Astrocyte (in vitro differentiated cells and primary cell): Measurements from ENCODE around the gene XYLT1. TPM values are rescaled to one million over a fixed set of nuclear protein-coding genes. Genes with fewer than 3 reads are reported as not detected.

Experiments
- DNase-seq: peaks from one replicate; pipeline ENCODE4 v3.0.0-alpha.2; 2010; ENCODE audit warnings: low read depth
- FAIRE-seq: peaks from 2 replicates; lab custom pipeline; 2011; peaks lifted over from hg19 to GRCh38; lab: Jason Lieb, UNC
- H2AFZ ChIP-seq: 2 replicates; pipeline ENCODE4 v1.6.0; 2012; ENCODE audit warnings: low read depth, low read length, inconsistent platforms
- H3K27ac ChIP-seq: 2 replicates; pipeline ENCODE4 v1.5.1; 2011; ENCODE audit warnings: low read depth, low read length, inconsistent platforms
- H3K27me3 ChIP-seq: 2 replicates; pipeline ENCODE4 v1.6.0; 2011; ENCODE audit warnings: low read length, inconsistent platforms; ENCODE audit not compliant: insufficient read depth
- H3K36me3 ChIP-seq: 2 replicates; pipeline ENCODE4 v1.5.1; 2011; ENCODE audit warnings: low read length, inconsistent platforms; ENCODE audit not compliant: insufficient read depth
- H3K4me1 ChIP-seq: 2 replicates; pipeline ENCODE4 v1.5.1; 2011; ENCODE audit warnings: low read length, inconsistent platforms; ENCODE audit not compliant: insufficient read depth
- H3K4me2 ChIP-seq: 2 replicates; pipeline ENCODE4 v1.6.0; 2012; ENCODE audit warnings: low read length, inconsistent platforms
- H3K4me3 ChIP-seq: 2 replicates; pipeline ENCODE4 v1.5.1; 2011; ENCODE audit warnings: low read depth, mild to moderate bottlenecking, low read length, inconsistent platforms; ENCODE audit not compliant: insufficient read depth
- H3K79me2 ChIP-seq: 2 replicates; pipeline ENCODE4 v1.6.0; 2012; ENCODE audit warnings: mild to moderate bottlenecking, low read length, inconsistent platforms; ENCODE audit not compliant: insufficient read depth
- H3K9ac ChIP-seq: 2 replicates; pipeline ENCODE4 v1.6.0; 2012; ENCODE audit warnings: mild to moderate bottlenecking, low read length, inconsistent platforms
- H3K9me3 ChIP-seq: 2 replicates; pipeline ENCODE4 v1.5.1; 2012; ENCODE audit warnings: low read depth, mild to moderate bottlenecking, low read length, inconsistent platforms; ENCODE audit not compliant: insufficient read depth
- H4K20me1 ChIP-seq: 2 replicates; pipeline ENCODE4 v1.6.0; 2012; ENCODE audit warnings: low read length, inconsistent platforms; ENCODE audit not compliant: insufficient read depth
- H3K27ac Mint-ChIP-seq: one replicate; pipeline ENCODE4 v1.8.0; 2021; ENCODE audit warnings: mild to moderate bottlenecking, mixed read lengths; ENCODE audit not compliant: unreplicated experiment
- H3K27me3 Mint-ChIP-seq: one replicate; pipeline ENCODE4 v1.8.0; 2021; ENCODE audit warnings: low read depth, mixed read lengths; ENCODE audit not compliant: unreplicated experiment
- H3K36me3 Mint-ChIP-seq: one replicate; pipeline ENCODE4 v1.8.0; 2021; ENCODE audit warnings: low read depth, mixed read lengths; ENCODE audit not compliant: unreplicated experiment
- H3K4me1 Mint-ChIP-seq: one replicate; pipeline ENCODE4 v1.8.0; 2021; ENCODE audit warnings: low read depth, mixed read lengths; ENCODE audit not compliant: unreplicated experiment
- H3K4me3 Mint-ChIP-seq: one replicate; pipeline ENCODE4 v1.8.0; 2021; ENCODE audit warnings: mild to moderate bottlenecking, moderate library complexity, mixed read lengths; ENCODE audit not compliant: unreplicated experiment
- H3K9me3 Mint-ChIP-seq: one replicate; pipeline ENCODE4 v1.8.0; 2021; ENCODE audit warnings: mild to moderate bottlenecking, mixed read lengths; ENCODE audit not compliant: unreplicated experiment
- EZH2 ChIP-seq: IDR thresholded peaks from 2 replicates; pipeline ENCODE4 v1.6.1; 2012; ENCODE audit warnings: mild to moderate bottlenecking, low read length, inconsistent platforms; ENCODE audit not compliant: insufficient read depth
- total RNA-seq: library from RNA; stranded (reverse); gene quantifications from 2 replicates; pipeline ENCODE4 v1.2.1, GENCODE V29; 2021
- TF ChIP-seq, protein P1 (sequence below): IDR thresholded peaks from 2 replicates; pipeline ENCODE4 v1.5.1; 2011; ENCODE audit warnings: low read depth, mild to moderate bottlenecking, inconsistent platforms, low read length, moderate library complexity; ENCODE audit not compliant: insufficient read depth

XYLT1 gene
- total RNA-seq, 1 donor from 2014 or later, result 22.9 TPM

DNA sequence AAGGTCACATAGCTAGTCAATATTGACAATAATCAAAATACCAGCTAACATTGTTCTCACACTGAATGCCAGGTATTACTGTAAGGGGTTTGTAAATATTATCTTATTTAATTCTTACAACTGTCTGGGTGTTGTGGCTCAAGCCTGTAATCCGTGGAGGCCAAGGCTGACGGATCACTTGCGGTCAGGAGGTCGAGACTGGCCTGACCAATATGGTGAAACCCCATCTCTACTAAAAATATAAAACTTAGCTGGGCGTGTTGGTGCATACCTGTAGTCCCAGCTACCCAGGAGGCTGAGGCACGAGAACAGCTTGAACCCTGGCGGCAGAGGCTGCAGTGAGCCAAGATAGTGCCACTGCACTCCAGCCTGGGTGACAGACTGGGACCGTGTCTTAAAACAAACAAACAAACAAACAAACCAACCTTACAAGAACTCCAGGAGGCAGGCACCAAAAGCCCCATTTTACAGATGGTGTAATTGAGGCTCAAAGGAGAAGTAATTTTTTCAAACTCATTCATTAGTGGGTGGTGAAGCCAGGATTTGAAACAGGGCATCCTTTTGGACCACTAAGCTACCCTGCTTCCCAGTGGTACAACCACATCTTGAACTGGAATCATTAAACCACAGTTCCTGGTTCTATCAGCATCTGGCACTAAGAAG is 104.3 kb downstream of the XYLT1 start:
- no peak overlapping the region for H3K27ac ChIP-seq
- peaks cover 96% of the 10 kb centered on the region for H4K20me1 ChIP-seq

DNA sequence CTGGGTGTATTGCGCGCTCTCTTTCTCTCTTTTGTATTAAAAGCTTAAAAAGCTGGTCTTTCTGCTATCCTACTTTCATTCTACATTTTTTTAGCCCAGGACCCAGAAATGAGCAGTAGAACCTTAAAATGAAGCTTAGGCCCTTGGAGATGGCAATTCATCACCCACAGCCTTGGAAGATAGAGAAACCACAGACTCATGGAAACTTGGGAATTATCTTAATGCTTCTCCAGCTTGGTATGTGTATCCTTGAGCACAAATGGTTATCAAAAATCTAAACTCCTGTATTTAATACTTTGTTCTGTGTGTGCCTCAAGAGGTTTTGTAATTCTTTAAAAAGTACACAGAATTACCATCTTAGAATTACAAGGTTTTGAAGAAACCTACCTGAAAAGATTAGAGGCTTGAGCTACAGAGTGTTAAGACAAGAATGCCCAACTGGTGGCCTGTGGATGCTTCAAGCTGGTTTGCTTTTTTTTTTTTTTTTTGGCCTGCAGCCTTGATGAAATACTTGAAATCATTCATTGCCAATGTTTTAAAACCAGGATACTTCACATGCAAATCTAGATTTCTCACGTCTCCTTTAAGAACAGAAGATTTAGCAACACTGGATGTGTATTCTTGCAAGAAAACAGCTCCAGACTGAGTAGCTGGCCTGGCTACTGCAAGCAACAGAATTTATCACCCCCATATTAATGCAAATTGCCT is 105.0 kb downstream of the XYLT1 start:
- no peak overlapping the region for H3K4me3 ChIP-seq
- Mint-ChIP-seq H3K27ac (no peak overlapping the region), H3K4me1 (peaks cover 52% of the 10 kb centered on the region), H3K4me3 (no peak overlapping the region), H3K9me3 (no peaks in the 10 kb centered on the region), H3K36me3 (no peaks in the 10 kb centered on the region), H3K27me3 (no peaks in the 10 kb centered on the region)
- H3K9ac ChIP-seq, result peak overlapping the region; percentile 21
- no peaks in the 10 kb centered on the region for H3K9me3 ChIP-seq
- no peak overlapping the region for H3K27ac ChIP-seq
- H3K4me1 ChIP-seq, result peaks cover 53% of the 10 kb centered on the region
- H3K79me2 ChIP-seq, result peaks cover 72% of the 10 kb centered on the region
- no peaks in the 10 kb centered on the region for H3K27me3 ChIP-seq
- FAIRE-seq (no peak), DNase-seq (peak; percentile 61)
- peak overlapping the region; percentile 60 for H3K4me2 ChIP-seq
- no peak overlapping the region for H2AFZ ChIP-seq
- no peaks in the 10 kb centered on the region for H3K36me3 ChIP-seq
- TF ChIP-seq, protein P1, sequence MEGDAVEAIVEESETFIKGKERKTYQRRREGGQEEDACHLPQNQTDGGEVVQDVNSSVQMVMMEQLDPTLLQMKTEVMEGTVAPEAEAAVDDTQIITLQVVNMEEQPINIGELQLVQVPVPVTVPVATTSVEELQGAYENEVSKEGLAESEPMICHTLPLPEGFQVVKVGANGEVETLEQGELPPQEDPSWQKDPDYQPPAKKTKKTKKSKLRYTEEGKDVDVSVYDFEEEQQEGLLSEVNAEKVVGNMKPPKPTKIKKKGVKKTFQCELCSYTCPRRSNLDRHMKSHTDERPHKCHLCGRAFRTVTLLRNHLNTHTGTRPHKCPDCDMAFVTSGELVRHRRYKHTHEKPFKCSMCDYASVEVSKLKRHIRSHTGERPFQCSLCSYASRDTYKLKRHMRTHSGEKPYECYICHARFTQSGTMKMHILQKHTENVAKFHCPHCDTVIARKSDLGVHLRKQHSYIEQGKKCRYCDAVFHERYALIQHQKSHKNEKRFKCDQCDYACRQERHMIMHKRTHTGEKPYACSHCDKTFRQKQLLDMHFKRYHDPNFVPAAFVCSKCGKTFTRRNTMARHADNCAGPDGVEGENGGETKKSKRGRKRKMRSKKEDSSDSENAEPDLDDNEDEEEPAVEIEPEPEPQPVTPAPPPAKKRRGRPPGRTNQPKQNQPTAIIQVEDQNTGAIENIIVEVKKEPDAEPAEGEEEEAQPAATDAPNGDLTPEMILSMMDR, result no peak
- no peak for TF ChIP-seq EZH2
- peaks cover 96% of the 10 kb centered on the region for H4K20me1 ChIP-seq

More for the DNA sequence above, 104.3 kb downstream of the XYLT1 start:
- no peaks in the 10 kb centered on the region for H3K27me3 Mint-ChIP-seq
- H3K36me3 ChIP-seq, result no peaks in the 10 kb centered on the region
- H3K27ac Mint-ChIP-seq, result no peak overlapping the region
- peaks cover 52% of the 10 kb centered on the region for H3K4me1 Mint-ChIP-seq
- H3K9me3 Mint-ChIP-seq, result no peaks in the 10 kb centered on the region
- H3K79me2 ChIP-seq, result peaks cover 73% of the 10 kb centered on the region
- FAIRE-seq, result no peak
- H3K9ac ChIP-seq, result no peak overlapping the region
- no peak overlapping the region for H3K4me2 ChIP-seq
- no peaks in the 10 kb centered on the region for H3K36me3 Mint-ChIP-seq
- H2AFZ ChIP-seq, result no peak overlapping the region
- peaks cover 56% of the 10 kb centered on the region for H3K4me1 ChIP-seq
- H3K4me3 ChIP-seq, result no peak overlapping the region
- H3K9me3 ChIP-seq, result no peaks in the 10 kb centered on the region
- no peak overlapping the region for H3K4me3 Mint-ChIP-seq
- DNase-seq, result no peak
- H3K27me3 ChIP-seq, result no peaks in the 10 kb centered on the region
- TF ChIP-seq EZH2, result no peak
- TF ChIP-seq, protein P1, result no peak

DNA sequence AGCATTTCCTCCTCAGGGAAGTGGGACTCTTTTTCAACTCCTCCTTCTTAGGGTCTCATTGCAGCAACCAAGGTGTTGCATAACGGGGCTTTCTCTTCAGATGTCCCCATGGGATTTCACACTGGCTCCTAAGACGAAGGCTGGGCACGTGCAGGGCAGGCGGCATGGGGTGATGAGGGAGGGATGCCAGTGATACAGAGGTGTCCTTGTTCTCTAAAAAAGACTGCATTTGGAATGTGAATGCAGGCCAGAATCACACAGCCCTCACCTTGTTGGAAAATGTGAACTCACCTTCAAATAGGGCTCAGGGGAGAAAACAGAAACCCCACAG is 105.6 kb downstream of the XYLT1 start:
- H3K9me3 ChIP-seq, result no peaks in the 10 kb centered on the region
- no peak overlapping the region for H3K4me3 ChIP-seq
- peaks cover 51% of the 10 kb centered on the region for H3K4me1 Mint-ChIP-seq
- no peaks in the 10 kb centered on the region for H3K9me3 Mint-ChIP-seq
- no peaks in the 10 kb centered on the region for H3K36me3 ChIP-seq
- H2AFZ ChIP-seq, result no peak overlapping the region
- peaks cover 3% of the 10 kb centered on the region for H3K36me3 Mint-ChIP-seq
- H3K27me3 ChIP-seq, result no peaks in the 10 kb centered on the region
- no peak overlapping the region for H3K4me3 Mint-ChIP-seq
- FAIRE-seq (no peak), DNase-seq (no peak)
- H3K4me1 ChIP-seq, result peaks cover 53% of the 10 kb centered on the region
- peak overlapping the region; percentile 60 for H3K4me2 ChIP-seq
- no peak overlapping the region for H3K27ac ChIP-seq
- TF ChIP-seq, protein P1, result no peak
- no peak for TF ChIP-seq EZH2
- H3K27ac Mint-ChIP-seq, result no peak overlapping the region
- H3K9ac ChIP-seq, result peak overlapping the region; percentile 21
- H4K20me1 ChIP-seq, result peaks cover 96% of the 10 kb centered on the region
- H3K79me2 ChIP-seq, result peaks cover 73% of the 10 kb centered on the region
- H3K27me3 Mint-ChIP-seq, result no peaks in the 10 kb centered on the region
